ENCODE measurements around the gene DHRSX. TPM values are rescaled to one million over a fixed set of nuclear protein-coding genes. Genes with fewer than 3 reads are reported as not detected.

Gene DHRSX
- total and polyA plus RNA-seq, 9 donors, result 12.2 to 25.9 (median 20.4) TPM

- WGBS, 3 donors, result 85 to 89% (median 87%) methylated on average over 12 of the region's 12 CpGs
- Histone ChIP-seq H3K9me3 (peaks cover 0 to 6% of the 10 kb centered on the region in 2 donors), H3K27ac (no peak overlapping the region), H3K36me3 (no peaks in the 10 kb centered on the region), H3K4me3 (no peak overlapping the region), H3K27me3 (no peaks in the 10 kb centered on the region), H3K4me1 (ENCODE audit: insufficient read depth) (no peaks in the 10 kb centered on the region)
- TF ChIP-seq POLR2A (IDR thresholded peaks at IDR 0.05), result no peak
- TF ChIP-seq, protein P1, sequence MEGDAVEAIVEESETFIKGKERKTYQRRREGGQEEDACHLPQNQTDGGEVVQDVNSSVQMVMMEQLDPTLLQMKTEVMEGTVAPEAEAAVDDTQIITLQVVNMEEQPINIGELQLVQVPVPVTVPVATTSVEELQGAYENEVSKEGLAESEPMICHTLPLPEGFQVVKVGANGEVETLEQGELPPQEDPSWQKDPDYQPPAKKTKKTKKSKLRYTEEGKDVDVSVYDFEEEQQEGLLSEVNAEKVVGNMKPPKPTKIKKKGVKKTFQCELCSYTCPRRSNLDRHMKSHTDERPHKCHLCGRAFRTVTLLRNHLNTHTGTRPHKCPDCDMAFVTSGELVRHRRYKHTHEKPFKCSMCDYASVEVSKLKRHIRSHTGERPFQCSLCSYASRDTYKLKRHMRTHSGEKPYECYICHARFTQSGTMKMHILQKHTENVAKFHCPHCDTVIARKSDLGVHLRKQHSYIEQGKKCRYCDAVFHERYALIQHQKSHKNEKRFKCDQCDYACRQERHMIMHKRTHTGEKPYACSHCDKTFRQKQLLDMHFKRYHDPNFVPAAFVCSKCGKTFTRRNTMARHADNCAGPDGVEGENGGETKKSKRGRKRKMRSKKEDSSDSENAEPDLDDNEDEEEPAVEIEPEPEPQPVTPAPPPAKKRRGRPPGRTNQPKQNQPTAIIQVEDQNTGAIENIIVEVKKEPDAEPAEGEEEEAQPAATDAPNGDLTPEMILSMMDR (IDR thresholded peaks at IDR 0.05), result no peak
- no peak for TF ChIP-seq EP300 (IDR thresholded peaks at IDR 0.05)
- intact Hi-C loops (cut with DNase I), result no loop called here
- DNase-seq, result no peak
Measured at GRCh38 chrX:2410279-2411020, 90.3 kb downstream of the DHRSX start.

- H3K4me3 ChIP-seq, result no peak overlapping the region
- TF ChIP-seq POLR2A (IDR thresholded peaks at IDR 0.05), result no peak
- DNase-seq, result no peak
- no peaks in the 10 kb centered on the region for H3K27me3 ChIP-seq
- H3K27ac ChIP-seq, result no peak overlapping the region
- no peaks in the 10 kb centered on the region for H3K36me3 ChIP-seq
- intact Hi-C loops (cut with DNase I), result no loop called here
- no peaks in the 10 kb centered on the region for H3K4me1 ChIP-seq (ENCODE audit: insufficient read depth)
- 94 to 95% (median 95%) methylated on average over 8 of the region's 8 CpGs for WGBS, 3 donors
- peaks cover 0 to 6% of the 10 kb centered on the region in 2 donors for H3K9me3 ChIP-seq
Measured at GRCh38 chrX:2409796-2410195, 91.0 kb downstream of the DHRSX start.

DNA sequence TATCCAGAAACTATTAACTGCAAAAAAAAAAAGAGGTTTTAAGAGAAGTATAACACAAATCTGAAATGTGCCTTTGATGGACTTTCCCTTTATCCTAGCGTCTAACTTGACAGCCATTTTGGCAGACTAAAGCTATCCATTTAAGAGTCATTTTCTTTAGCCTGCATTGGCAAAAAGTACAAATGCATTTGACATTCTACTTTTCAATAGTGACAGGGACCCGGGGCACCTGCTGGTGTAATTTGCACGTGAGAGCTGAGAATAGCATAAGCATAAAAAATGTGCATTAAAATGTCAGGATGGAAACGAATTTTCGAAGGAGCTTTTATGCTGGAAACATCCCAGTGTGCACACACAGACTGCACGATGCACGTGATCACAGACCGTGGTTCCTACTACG, 91.9 kb downstream of the DHRSX start:
- WGBS, 3 donors, result 80 to 92% (median 89%) methylated on average over 9 of the region's 9 CpGs
- no peak for TF ChIP-seq EP300 (IDR thresholded peaks at IDR 0.05)
- no peaks in the 10 kb centered on the region for H3K27me3 ChIP-seq
- no peak for DNase-seq
- H3K36me3 ChIP-seq, result no peaks in the 10 kb centered on the region
- intact Hi-C loops (cut with DNase I), result no loop called here
- H3K9me3 ChIP-seq, result peaks cover 0 to 6% of the 10 kb centered on the region in 2 donors
- H3K4me3 ChIP-seq, result no peak overlapping the region
- no peaks in the 10 kb centered on the region for H3K4me1 ChIP-seq (ENCODE audit: insufficient read depth)
- H3K27ac ChIP-seq, result no peak overlapping the region

DNA sequence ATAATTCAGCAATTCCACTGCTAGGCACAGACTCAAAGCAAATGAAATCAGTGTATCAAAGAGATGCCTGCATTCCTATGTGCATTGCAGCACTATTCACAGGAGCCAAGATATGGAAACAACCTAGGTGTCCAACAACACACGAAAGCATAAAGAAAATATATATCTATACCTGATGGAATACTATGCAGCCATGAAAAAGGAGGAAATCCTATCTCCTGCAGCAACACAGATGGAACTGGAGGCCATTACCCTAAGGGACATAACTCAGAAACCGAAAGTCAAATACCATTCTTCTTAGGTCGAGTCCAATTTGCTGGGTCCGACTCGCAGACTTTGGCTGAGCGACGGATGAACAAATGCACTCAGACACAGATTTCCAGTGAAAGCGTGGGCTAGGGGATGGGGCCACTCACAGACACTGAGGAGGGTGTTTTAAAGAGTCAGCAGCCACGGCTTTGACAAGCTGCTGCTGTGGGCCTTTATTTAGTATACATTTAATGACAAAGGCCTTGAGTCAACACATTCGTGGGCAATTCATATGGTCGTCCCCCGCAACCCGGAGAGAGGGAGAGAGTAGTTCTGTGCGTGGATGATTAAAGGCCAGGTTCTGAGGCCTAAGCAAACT, 93.8 kb downstream of the DHRSX start:
- Histone ChIP-seq H3K4me3 (no peak overlapping the region), H3K9me3 (peaks cover 0 to 6% of the 10 kb centered on the region in 2 donors), H3K4me1 (ENCODE audit: insufficient read depth) (no peaks in the 10 kb centered on the region), H3K27ac (no peak overlapping the region), H3K36me3 (no peaks in the 10 kb centered on the region), H3K27me3 (no peaks in the 10 kb centered on the region)
- TF ChIP-seq POLR2A (IDR thresholded peaks at IDR 0.05) (no peak), EP300 (IDR thresholded peaks at IDR 0.05) (no peak)
- TF ChIP-seq, protein P1 (IDR thresholded peaks at IDR 0.05), result no peak
- intact Hi-C loops (cut with DNase I), result no loop called here
- DNase-seq, result no peak
- 91 to 97% (median 97%) methylated on average over 14 of the region's 14 CpGs for WGBS, 3 donors

DNA sequence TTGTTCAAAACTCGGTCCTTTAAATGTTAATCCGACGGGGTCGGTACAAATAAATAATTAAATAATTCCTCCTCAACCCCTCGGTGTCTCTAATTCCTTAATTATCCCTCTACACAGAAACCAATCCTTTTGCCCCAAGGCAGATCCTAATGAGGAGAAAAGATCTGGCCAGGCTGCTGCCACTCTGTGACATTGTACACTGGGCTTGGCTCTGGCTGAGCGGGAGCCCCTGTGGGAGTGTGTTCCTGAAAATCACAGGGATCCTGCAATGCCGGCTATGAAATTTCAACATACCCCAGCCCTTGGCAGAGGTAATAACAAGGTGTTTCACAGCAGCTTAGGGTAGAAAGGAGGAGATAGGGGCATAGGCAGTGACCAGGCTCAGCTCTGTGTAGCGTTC, 96.0 kb downstream of the DHRSX start:
- H3K27me3 ChIP-seq, result no peaks in the 10 kb centered on the region
- H3K36me3 ChIP-seq, result no peaks in the 10 kb centered on the region
- no peak for DNase-seq
- no peak overlapping the region for H3K4me3 ChIP-seq
- H3K27ac ChIP-seq, result no peak overlapping the region
- WGBS, 3 donors, result 86 to 87% (median 87%) methylated on average over 8 of the region's 8 CpGs
- H3K9me3 ChIP-seq, result peaks cover 0 to 6% of the 10 kb centered on the region in 2 donors
- intact Hi-C loops (cut with DNase I), result no loop called here
- TF ChIP-seq, protein P1 (IDR thresholded peaks at IDR 0.05), result no peak
- TF ChIP-seq POLR2A (IDR thresholded peaks at IDR 0.05) (no peak), EP300 (IDR thresholded peaks at IDR 0.05) (no peak)
- no peaks in the 10 kb centered on the region for H3K4me1 ChIP-seq (ENCODE audit: insufficient read depth)
